GM20000 (cell line): ENCODE data around the gene XRCC3.

Experiments used
- DNase-seq: peaks from one replicate; pipeline ENCODE4 v3.0.0; 2012; ENCODE audit warnings: low spot score
- CTCF ChIP-seq: IDR thresholded peaks from 2 replicates; pipeline ENCODE4 v1.5.1; 2012; ENCODE audit warnings: mild to moderate bottlenecking, control low read depth; ENCODE audit errors: extremely low read depth, missing control alignments

The XRCC3 gene

GRCh38 chr14:103738701-103739451 lies 23.6 kb upstream of the XRCC3 start:
- TF ChIP-seq CTCF, result no peak
- no peak for DNase-seq

GRCh38 chr14:103738166-103738565 lies 22.9 kb upstream of the XRCC3 start:
- TF ChIP-seq CTCF, result no peak
- no peak for DNase-seq

GRCh38 chr14:103737432-103738045 lies 22.3 kb upstream of the XRCC3 start:
- no peak for DNase-seq
- no peak for TF ChIP-seq CTCF

- no peak for TF ChIP-seq CTCF
- no peak for DNase-seq
Observed at GRCh38 chr14:103736546-103737431, 21.5 kb upstream of the XRCC3 start.

GRCh38 chr14:103735815-103736545 lies 20.7 kb upstream of the XRCC3 start:
- DNase-seq, result no peak
- no peak for TF ChIP-seq CTCF

GRCh38 chr14:103735439-103735814 lies 20.2 kb upstream of the XRCC3 start:
- TF ChIP-seq CTCF, result no peak
- DNase-seq, result no peak

- DNase-seq, result no peak
- TF ChIP-seq CTCF, result no peak
Observed at GRCh38 chr14:103735022-103735421, 19.8 kb upstream of the XRCC3 start.
